Effector memory CD4-positive, alpha-beta T cell (primary cell): Measurements from ENCODE around the gene ZMYND8.
"Not testable (repeated sequence)": the region's sequence is repeated elsewhere in the genome, so short reads cannot be mapped to it uniquely, and the experiment has no call there.

ENCODE experiments used
- DNase-seq, 3 donors: peaks; one replicate each; pipeline ENCODE4 v3.0.0-alpha.2; 2020
- H3K27ac ChIP-seq: 2 replicates; pipeline ENCODE4 v1.7.0; 2013; ENCODE audit warnings: mild to moderate bottlenecking, low read length, moderate library complexity; ENCODE audit not compliant: insufficient read depth, poor library complexity, severe bottlenecking
- H3K27me3 ChIP-seq: replicated peaks from 2 replicates; pipeline ENCODE4 v1.7.0; 2013; ENCODE audit warnings: mild to moderate bottlenecking, low read length; ENCODE audit not compliant: insufficient read depth, control insufficient read depth, poor library complexity, severe bottlenecking
- H3K36me3 ChIP-seq: 2 replicates; pipeline ENCODE4 v1.7.0; 2013; ENCODE audit warnings: mild to moderate bottlenecking, low read length, moderate library complexity; ENCODE audit not compliant: control insufficient read depth, insufficient read depth
- H3K4me1 ChIP-seq: 2 replicates; pipeline ENCODE4 v1.7.0; 2013; ENCODE audit warnings: low read length, mild to moderate bottlenecking; ENCODE audit not compliant: control insufficient read depth, insufficient read depth, poor library complexity, severe bottlenecking
- H3K4me3 ChIP-seq: 2 replicates; pipeline ENCODE4 v1.7.0; 2013; ENCODE audit warnings: low read length, low read depth, mild to moderate bottlenecking; ENCODE audit not compliant: insufficient read depth, poor library complexity, severe bottlenecking
- H3K9me3 ChIP-seq: 2 replicates; pipeline ENCODE4 v1.7.0; 2013; ENCODE audit warnings: mild to moderate bottlenecking, low read length, moderate library complexity; ENCODE audit not compliant: control insufficient read depth
- total RNA-seq, 3 donors: gene quantifications; one replicate each; lab custom pipeline; 2026; lab: John Stamatoyannopoulos, UW

Gene ZMYND8
- total RNA-seq: 51.2 to 98.9 (median 72.0) reads per million in 3 donors

GRCh38 chr20:47356526-47357295 is at the start of gene ZMYND8:
Gene ZMYND8 (minus strand): TSS chr20:47356699. CDS start chr20:47356670, 29 bp downstream.
- Histone ChIP-seq H3K9me3 (no peaks in the 10 kb centered on the region), H3K27me3 (no peaks in the 10 kb centered on the region), H3K4me1 (peaks cover 43% of the 10 kb centered on the region), H3K36me3 (no peaks in the 10 kb centered on the region), H3K4me3 (peak within 1 kb of the TSS; percentile 38), H3K27ac (peak within 1 kb of the TSS; percentile 84)
- DNase-seq: peak; percentile 87 to 98 (median 88)

GRCh38 chr20:47405775-47406325 is 49.4 kb upstream of the ZMYND8 start:
- Histone ChIP-seq H3K27ac (no peak overlapping the region), H3K4me3 (no peak overlapping the region), H3K4me1 (no peaks in the 10 kb centered on the region), H3K36me3 (no peaks in the 10 kb centered on the region), H3K9me3 (no peaks in the 10 kb centered on the region), H3K27me3 (no peaks in the 10 kb centered on the region)
- no peak for DNase-seq

- H3K27me3 ChIP-seq: no peaks in the 10 kb centered on the region
- H3K36me3 ChIP-seq: no peaks in the 10 kb centered on the region
- no peak overlapping the region for H3K27ac ChIP-seq
- no peaks in the 10 kb centered on the region for H3K4me1 ChIP-seq
- H3K4me3 ChIP-seq: no peak overlapping the region
- no peaks in the 10 kb centered on the region for H3K9me3 ChIP-seq
- no peak for DNase-seq
These were observed 44.2 kb upstream of the ZMYND8 start for GRCh38 chr20:47400685-47401084.

GRCh38 chr20:47397652-47398301 is 41.3 kb upstream of the ZMYND8 start:
- H3K27me3 ChIP-seq: no peaks in the 10 kb centered on the region
- H3K9me3 ChIP-seq: no peaks in the 10 kb centered on the region
- H3K4me3 ChIP-seq: no peak overlapping the region
- DNase-seq: no peak
- H3K4me1 ChIP-seq: no peaks in the 10 kb centered on the region
- no peaks in the 10 kb centered on the region for H3K36me3 ChIP-seq
- no peak overlapping the region for H3K27ac ChIP-seq

- no peak overlapping the region for H3K4me3 ChIP-seq
- no peaks in the 10 kb centered on the region for H3K9me3 ChIP-seq
- no peak overlapping the region for H3K27ac ChIP-seq
- no peaks in the 10 kb centered on the region for H3K36me3 ChIP-seq
- no peaks in the 10 kb centered on the region for H3K27me3 ChIP-seq
- no peaks in the 10 kb centered on the region for H3K4me1 ChIP-seq
- DNase-seq: no peak
These were observed 40.4 kb upstream of the ZMYND8 start for GRCh38 chr20:47396762-47397476.

GRCh38 chr20:47393796-47394514 is 37.5 kb upstream of the ZMYND8 start:
- H3K36me3 ChIP-seq, H3K27ac ChIP-seq, H3K4me1 ChIP-seq, DNase-seq, H3K9me3 ChIP-seq, H3K27me3 ChIP-seq, H3K4me3 ChIP-seq: not testable (repeated sequence)

- no peaks in the 10 kb centered on the region for H3K4me1 ChIP-seq
- no peak overlapping the region for H3K27ac ChIP-seq
- no peaks in the 10 kb centered on the region for H3K36me3 ChIP-seq
- no peaks in the 10 kb centered on the region for H3K9me3 ChIP-seq
- H3K4me3 ChIP-seq: no peak overlapping the region
- no peaks in the 10 kb centered on the region for H3K27me3 ChIP-seq
- DNase-seq: no peak
These were observed 36.2 kb upstream of the ZMYND8 start for GRCh38 chr20:47392721-47393073.

GRCh38 chr20:47392015-47392720 is 35.7 kb upstream of the ZMYND8 start:
- no peak overlapping the region for H3K4me3 ChIP-seq
- H3K27ac ChIP-seq: no peak overlapping the region
- no peaks in the 10 kb centered on the region for H3K36me3 ChIP-seq
- no peaks in the 10 kb centered on the region for H3K4me1 ChIP-seq
- H3K27me3 ChIP-seq: no peaks in the 10 kb centered on the region
- no peaks in the 10 kb centered on the region for H3K9me3 ChIP-seq
- no peak for DNase-seq

- DNase-seq: no peak
- Histone ChIP-seq H3K36me3 (no peaks in the 10 kb centered on the region), H3K9me3 (no peaks in the 10 kb centered on the region), H3K4me3 (no peak overlapping the region), H3K27me3 (no peaks in the 10 kb centered on the region), H3K4me1 (no peaks in the 10 kb centered on the region), H3K27ac (no peak overlapping the region)
These were observed 34.9 kb upstream of the ZMYND8 start for GRCh38 chr20:47391276-47392010.
